HG03432 (cell line): ENCODE data around the gene KLF4.

Source experiments
- ATAC-seq: cut with Tn5 transposase; IDR thresholded peaks from one replicate; pipeline ENCODE4 v1.9.1; 2021; ENCODE audit warnings: mild to moderate bottlenecking, moderate library complexity; ENCODE audit not compliant: unreplicated experiment

Gene KLF4

DNA sequence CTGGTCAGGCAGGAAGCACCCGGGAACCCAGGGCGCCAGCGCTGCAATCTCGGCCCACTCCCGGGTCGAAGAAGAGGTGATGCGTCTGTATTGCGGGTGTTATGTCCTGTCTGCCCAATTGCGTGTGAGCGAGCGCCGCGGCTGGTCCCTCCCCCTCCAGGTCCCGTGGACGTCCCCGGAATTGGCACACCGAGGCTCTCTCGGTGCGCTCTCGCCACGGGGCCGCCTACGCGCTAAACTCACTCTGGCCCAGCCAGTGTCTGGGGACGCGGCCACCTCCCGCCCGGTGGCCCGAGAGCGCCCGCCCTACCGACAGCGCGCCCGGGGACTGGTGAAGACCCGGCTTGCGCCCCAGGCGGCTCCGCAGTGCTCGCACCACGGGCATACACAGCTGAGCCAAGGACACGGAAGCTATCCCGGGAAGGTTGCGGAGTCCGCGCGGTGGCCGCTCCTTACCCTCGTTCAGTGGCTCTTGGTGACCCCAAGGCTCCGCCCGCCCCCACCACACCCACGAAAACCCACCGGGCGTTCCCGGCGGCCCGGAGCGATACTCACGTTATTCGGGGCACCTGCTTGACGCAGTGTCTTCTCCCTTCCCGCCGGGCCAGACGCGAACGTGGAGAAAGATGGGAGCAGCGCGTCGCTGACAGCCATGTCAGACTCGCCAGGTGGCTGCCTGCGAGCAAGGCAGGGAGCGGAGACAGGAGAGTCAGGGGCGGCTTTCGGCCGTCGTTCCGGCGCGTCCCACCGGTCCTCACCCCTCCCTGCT, 1.0 kb downstream of the KLF4 start:
- ATAC-seq = no peak

DNA sequence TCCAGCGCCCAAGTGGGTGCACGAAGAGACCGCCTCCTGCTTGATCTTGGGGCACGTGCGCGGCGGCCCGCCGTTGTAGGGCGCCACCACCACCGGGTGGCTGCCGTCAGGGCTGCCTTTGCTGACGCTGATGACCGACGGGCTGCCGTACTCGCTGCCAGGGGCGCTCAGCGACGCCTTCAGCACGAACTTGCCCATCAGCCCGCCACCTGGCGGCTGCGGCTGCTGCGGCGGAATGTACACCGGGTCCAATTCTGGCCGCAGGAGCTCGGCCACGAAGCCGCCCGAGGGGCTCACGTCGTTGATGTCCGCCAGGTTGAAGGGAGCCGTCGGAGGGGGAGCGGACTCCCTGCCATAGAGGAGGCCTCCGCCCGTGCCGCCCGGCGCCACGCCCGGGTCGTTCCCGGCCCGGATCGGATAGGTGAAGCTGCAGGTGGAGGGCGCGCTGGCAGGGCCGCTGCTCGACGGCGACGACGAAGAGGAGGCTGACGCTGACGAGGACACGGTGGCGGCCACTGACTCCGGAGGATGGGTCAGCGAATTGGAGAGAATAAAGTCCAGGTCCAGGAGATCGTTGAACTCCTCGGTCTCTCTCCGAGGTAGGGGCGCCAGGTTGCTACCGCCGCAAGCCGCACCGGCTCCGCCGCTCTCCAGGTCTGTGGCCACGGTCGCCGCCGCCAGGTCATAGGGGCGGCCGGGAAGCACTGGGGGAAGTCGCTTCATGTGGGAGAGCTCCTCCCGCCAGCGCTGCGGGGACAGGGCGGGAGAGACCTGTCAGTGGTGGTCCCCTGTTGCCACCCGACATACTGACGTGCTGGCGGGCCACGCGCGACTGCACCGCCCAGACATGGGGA, 1.8 kb downstream of the KLF4 start:
- ATAC-seq = peak; percentile 25

DNA sequence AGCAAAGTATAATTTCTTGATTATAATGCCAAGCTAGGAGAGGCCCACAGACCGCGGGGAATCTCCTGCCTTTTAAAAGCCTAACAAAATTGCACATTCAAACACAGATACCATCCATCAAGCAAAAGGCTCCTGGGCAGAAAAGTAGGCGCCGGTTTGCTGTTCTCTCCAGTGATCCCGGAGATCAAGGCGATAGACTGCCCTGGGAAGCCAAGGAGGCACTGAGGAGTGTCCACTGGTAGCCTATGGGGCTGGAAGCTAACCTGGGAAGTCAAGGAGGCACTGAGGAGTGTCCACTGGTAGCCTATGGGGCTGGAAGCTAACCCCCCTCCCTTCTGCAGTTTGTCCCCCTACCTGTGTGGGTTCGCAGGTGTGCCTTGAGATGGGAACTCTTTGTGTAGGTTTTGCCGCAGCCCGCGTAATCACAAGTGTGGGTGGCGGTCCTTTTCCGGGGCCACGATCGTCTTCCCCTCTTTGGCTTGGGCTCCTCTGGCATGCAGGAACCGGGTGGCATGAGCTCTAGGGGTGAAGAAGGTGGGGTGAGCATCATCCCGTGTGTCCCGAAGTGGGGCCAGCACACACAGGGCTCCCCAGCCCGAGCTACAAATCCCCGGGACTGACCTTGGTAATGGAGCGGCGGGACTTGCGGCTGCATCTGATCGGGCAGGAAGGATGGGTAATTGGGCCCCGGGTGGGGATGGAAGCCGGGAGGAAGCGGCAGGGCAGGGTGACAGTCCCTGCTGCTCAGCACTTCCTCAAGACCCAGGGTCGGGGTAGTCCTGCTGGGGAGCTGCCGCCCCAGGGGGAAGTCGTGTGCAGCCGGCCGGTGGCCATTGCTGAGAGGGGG, 2.7 kb downstream of the KLF4 start:
- no peak for ATAC-seq

DNA sequence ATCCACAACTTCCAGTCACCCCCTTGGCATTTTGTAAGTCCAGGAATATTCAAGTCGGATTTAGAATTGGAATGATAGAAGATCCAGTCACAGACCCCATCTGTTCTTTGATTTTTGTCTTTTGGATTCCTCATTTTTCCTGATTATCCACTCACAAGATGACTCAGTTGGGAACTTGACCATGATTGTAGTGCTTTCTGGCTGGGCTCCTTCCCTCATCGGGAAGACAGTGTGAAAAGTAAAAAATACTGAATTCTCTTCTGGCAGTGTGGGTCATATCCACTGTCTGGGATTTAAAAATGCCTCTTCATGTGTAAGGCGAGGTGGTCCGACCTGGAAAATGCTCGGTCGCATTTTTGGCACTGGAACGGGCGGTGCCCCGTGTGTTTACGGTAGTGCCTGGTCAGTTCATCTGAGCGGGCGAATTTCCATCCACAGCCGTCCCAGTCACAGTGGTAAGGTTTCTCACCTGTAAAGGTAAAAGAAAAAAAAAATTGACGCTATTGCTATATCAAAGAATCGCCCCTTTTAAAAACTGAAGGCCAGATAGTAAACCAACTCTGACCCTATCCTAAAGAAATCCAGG, 4.0 kb downstream of the KLF4 start:
- no peak for ATAC-seq

GRCh38 chr9:107484117-107484723, 5.3 kb downstream of the KLF4 start:
- no peak for ATAC-seq

DNA sequence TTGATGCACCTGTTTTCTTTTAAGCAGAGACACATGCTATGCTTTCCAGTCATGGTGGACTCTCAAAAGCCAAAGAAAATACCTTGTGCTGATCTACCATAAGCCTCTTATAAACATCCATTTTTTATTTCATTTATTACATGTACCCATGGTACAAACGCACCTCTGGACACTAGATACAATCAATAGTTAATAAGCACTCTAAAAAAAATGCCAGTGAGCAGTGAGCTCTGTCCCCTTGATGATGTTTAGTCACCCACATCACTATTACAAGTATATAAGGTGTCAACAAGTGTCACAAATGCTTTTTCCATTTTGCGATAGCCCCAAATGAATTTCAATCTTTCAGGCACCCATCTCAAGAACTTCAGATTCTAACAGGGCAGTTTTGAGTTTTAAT, 5.9 kb downstream of the KLF4 start:
- ATAC-seq = no peak

- ATAC-seq = no peak
Measured at GRCh38 chr9:107481035-107481434, 8.5 kb downstream of the KLF4 start.

- no peak for ATAC-seq
Measured at GRCh38 chr9:107480386-107480789, 9.2 kb downstream of the KLF4 start.

DNA sequence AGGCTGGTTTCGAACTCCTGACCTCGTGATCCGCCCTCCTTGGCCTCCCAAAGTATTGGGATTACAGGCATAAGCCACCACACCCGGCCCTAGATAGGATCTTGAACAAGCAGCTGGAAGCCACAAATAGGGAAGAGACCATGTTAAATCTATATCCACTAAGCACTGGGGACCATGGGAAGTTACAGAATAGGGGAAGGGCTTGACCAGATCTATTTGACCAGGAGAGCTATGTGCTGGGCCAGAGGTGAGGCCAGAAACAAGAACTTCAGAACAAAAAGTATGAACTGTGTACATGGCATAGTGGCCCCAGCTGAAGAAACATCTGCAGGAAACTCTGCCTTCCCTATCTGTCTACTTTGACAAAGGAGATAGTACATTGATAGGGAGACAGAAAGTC, 10.8 kb downstream of the KLF4 start:
- ATAC-seq = no peak

GRCh38 chr9:107474124-107474523, 15.4 kb downstream of the KLF4 start:
- ATAC-seq = no peak

DNA sequence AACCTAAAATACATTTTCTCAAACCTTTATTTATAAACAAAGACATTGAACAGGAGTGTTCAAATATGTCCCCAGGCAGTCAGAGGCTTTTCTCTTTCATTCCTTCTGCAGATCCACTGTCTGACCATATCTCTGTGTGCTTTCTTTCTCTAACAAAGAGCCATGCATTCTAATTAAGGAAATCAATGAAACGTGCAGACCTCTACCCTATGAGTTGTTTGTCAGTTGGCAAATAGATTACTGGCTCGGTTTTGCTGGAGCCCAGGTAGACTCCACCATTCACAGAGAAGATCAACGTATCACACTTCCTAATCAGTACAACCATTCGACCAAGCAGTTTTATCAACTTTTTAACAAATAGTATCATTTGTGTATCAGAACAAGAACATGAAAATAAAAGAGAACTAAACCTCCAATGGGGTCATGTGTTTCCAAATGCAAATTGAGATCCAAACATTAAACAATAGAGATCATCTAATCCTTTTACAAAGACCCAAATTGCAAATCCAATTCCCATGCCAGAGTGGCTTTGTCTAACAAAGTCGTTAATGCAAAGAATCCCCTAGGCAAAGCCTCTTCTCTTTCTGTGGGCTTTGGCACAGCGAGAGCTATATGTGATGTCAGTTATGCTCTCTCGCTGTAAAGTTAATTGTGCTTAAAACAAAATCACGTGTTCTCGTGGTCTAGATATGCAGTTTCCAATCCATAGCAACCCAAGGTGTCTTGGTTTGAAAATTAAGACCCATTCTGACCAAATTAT, 16.8 kb downstream of the KLF4 start:
- no peak for ATAC-seq

- ATAC-seq = no peak
Measured at GRCh38 chr9:107471552-107471951, 18.0 kb downstream of the KLF4 start.

GRCh38 chr9:107467416-107467815, 22.2 kb downstream of the KLF4 start:
- ATAC-seq = no peak

DNA sequence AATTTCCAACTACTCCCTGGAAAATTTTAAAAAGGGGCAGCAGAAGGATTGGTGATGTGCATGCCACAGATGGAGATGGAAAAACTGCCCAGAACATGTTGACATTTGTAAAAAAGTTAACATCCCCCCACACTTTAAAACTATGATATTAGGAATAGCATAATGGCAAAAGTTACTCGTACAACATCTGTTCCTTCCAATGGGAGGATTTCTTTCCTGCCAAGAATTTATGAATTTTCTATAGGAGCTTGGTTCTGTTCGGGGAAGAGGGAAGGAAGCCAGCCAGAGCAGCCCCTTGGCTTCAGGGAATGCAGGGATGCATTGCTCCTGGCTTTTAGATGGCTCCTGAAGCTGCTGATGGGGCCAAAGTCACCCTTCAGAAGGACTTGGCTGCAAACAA, 22.7 kb downstream of the KLF4 start:
- ATAC-seq = no peak

GRCh38 chr9:107465467-107466451, 23.8 kb downstream of the KLF4 start:
- ATAC-seq = peak; percentile 96

DNA sequence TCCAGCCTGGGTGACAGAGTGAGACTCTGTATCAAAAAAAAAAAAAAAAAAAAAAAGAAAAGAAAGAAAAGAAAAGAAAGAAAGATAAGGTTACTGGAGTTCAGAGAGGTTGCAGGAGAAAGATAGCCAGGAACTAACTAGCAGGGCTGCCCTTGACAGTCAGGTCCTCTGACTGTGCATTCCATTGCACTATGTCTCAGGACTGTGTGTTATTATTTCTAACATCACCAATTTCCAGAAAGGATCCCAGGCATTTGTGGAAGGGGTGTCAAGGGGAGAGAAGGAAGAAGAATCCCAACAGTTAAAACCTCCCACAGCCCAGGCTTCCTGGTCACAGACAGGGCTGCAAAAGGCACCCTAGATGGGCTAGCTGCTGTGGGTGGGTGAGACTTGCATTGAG, 25.1 kb downstream of the KLF4 start:
- no peak for ATAC-seq

GRCh38 chr9:107462691-107463090, 26.9 kb downstream of the KLF4 start:
- ATAC-seq = no peak

- ATAC-seq = no peak
Measured at GRCh38 chr9:107460153-107461023, 29.2 kb downstream of the KLF4 start.
